A673 (cell line): ENCODE measurements around the gene ADPRH. TPM values are rescaled to one million over a fixed set of nuclear protein-coding genes. Genes with fewer than 3 reads are reported as not detected.

ENCODE experiments used
- Bru-seq: library from RNA; stranded (reverse); fragments of 400-500 nt; gene quantifications from one replicate; lab custom pipeline; 2021; lab: Mats Ljungman, UMichigan
- BruChase-seq, 2 experiments: library from RNA; stranded (reverse); fragments of 400-500 nt; gene quantifications; one replicate each; lab custom pipeline; 2021; lab: Mats Ljungman, UMichigan
- BruUV-seq: library from RNA; stranded (reverse); fragments of 400-500 nt; replicated peaks from 2 replicates; lab custom pipeline; 2021; lab: Mats Ljungman, UMichigan
- CTCF ChIA-PET: fragments of 300-600 bp; sonication (Branson Sonifier 250); formaldehyde crosslinking; loops from one replicate; lab custom pipeline; 2022; ENCODE audit warnings: antibody characterized with exemption; lab: Charles Lee
- POLR2A ChIA-PET: fragments of 300-600 bp; sonication (Branson Sonifier 250); formaldehyde crosslinking; loops from one replicate; lab custom pipeline; 2022; ENCODE audit warnings: antibody characterized with exemption; ENCODE audit not compliant: low non-redundant PET; lab: Charles Lee
- DNase-seq: peaks from one replicate; pipeline ENCODE4 v3.0.0-alpha.2; 2015; ENCODE audit warnings: low spot score
- H3K27ac ChIP-seq: fragments of 200-600 bp; sonication (generic); 2 replicates; pipeline ENCODE4 v1.5.1; 2016; ENCODE audit warnings: mixed run types, low read depth, mild to moderate bottlenecking, mixed read lengths, antibody characterized with exemption, low read length; ENCODE audit not compliant: poor library complexity, severe bottlenecking
- H3K27me3 ChIP-seq: fragments of 200-600 bp; sonication (generic); replicated peaks from 2 replicates; pipeline ENCODE4 v1.6.1; 2017; ENCODE audit warnings: mixed run types, low read depth, mild to moderate bottlenecking, mixed read lengths, antibody characterized with exemption, low read length; ENCODE audit not compliant: insufficient read depth, poor library complexity
- H3K36me3 ChIP-seq: fragments of 200-600 bp; sonication (generic); 2 replicates; pipeline ENCODE4 v1.6.1; 2016; ENCODE audit warnings: mixed run types, mild to moderate bottlenecking, mixed read lengths, antibody characterized with exemption, low read length; ENCODE audit not compliant: insufficient read depth, poor library complexity, severe bottlenecking
- H3K4me1 ChIP-seq: fragments of 200-600 bp; sonication (generic); 2 replicates; pipeline ENCODE4 v1.6.1; 2017; ENCODE audit warnings: mixed run types, mild to moderate bottlenecking, mixed read lengths, antibody characterized with exemption, low read length; ENCODE audit not compliant: insufficient read depth, poor library complexity, severe bottlenecking
- H3K4me3 ChIP-seq: fragments of 200-600 bp; sonication (generic); 2 replicates; pipeline ENCODE4 v1.5.1; 2016; ENCODE audit warnings: low read depth, mixed run types, mild to moderate bottlenecking, mixed read lengths, low read length; ENCODE audit not compliant: poor library complexity, severe bottlenecking
- H3K9me3 ChIP-seq: fragments of 200-600 bp; sonication (generic); 2 replicates; pipeline ENCODE4 v1.6.1; 2016; ENCODE audit warnings: mixed run types, low read depth, mild to moderate bottlenecking, mixed read lengths, antibody characterized with exemption, low read length; ENCODE audit not compliant: poor library complexity, severe bottlenecking
- EZH2 ChIP-seq: fragments of 200-600 bp; sonication (generic); IDR thresholded peaks from 2 replicates; pipeline ENCODE4 v1.6.1; 2017; ENCODE audit warnings: borderline replicate concordance, low read depth, mild to moderate bottlenecking, mixed read lengths, antibody characterized with exemption, low read length; ENCODE audit not compliant: poor library complexity, severe bottlenecking
- intact Hi-C: fragments of 100-400 bp; cut with micrococcal nuclease; formaldehyde crosslinking; loops from one replicate; pipeline ENCODE4 v1.10.0; 2022; ENCODE audit not compliant: unreplicated experiment
- long read RNA-seq: library from polyadenylated mRNA; stranded (forward); transcript quantifications from one replicate; pipeline ENCODE4 v2.0.0, GENCODE V29; 2022
- total RNA-seq: library from RNA; stranded (reverse); gene quantifications from 2 replicates; pipeline ENCODE4 v1.2.3, GENCODE V29; 2021
- TF ChIP-seq, protein P1 (sequence below): fragments of 300-800, 200-600 bp; sonication (generic); conservative IDR thresholded peaks from 2 replicates; pipeline ENCODE4 v1.5.1; 2017; ENCODE audit warnings: low read depth, mild to moderate bottlenecking, antibody characterized with exemption, low read length, moderate library complexity, mixed read lengths

Gene ADPRH
- 0.37 TPM in 2 replicates for total RNA-seq
- percentile 12 among the genes with signal in this experiment for Bru-seq, nascent RNA
- percentile 23 among the genes with signal in this experiment for BruChase-seq, experiment 1, labeled RNA remaining after a 2-hour chase
- BruChase-seq, experiment 2, labeled RNA remaining after a 6-hour chase, result percentile 28 among the genes with signal in this experiment
- long read RNA-seq, partial matches to known transcripts, result 0 of 1 reads
- long read RNA-seq, other reads (novel, unspliced or antisense), result 0 of 1 reads

- no peaks in the 10 kb centered on the region for H3K27me3 ChIP-seq
- no peaks in the 10 kb centered on the region for H3K9me3 ChIP-seq
- TF ChIP-seq, protein P1, sequence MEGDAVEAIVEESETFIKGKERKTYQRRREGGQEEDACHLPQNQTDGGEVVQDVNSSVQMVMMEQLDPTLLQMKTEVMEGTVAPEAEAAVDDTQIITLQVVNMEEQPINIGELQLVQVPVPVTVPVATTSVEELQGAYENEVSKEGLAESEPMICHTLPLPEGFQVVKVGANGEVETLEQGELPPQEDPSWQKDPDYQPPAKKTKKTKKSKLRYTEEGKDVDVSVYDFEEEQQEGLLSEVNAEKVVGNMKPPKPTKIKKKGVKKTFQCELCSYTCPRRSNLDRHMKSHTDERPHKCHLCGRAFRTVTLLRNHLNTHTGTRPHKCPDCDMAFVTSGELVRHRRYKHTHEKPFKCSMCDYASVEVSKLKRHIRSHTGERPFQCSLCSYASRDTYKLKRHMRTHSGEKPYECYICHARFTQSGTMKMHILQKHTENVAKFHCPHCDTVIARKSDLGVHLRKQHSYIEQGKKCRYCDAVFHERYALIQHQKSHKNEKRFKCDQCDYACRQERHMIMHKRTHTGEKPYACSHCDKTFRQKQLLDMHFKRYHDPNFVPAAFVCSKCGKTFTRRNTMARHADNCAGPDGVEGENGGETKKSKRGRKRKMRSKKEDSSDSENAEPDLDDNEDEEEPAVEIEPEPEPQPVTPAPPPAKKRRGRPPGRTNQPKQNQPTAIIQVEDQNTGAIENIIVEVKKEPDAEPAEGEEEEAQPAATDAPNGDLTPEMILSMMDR, result no peak
- no peak for TF ChIP-seq EZH2
- DNase-seq, result peak; percentile 62
- intact Hi-C loops, result no loop called here
- no peaks in the 10 kb centered on the region for H3K36me3 ChIP-seq
- H3K4me3 ChIP-seq, result peak within 1 kb of the TSS; percentile 49
- ChIA-PET POLR2A (no interaction called here), CTCF (no interaction called here)
- no peaks in the 10 kb centered on the region for H3K4me1 ChIP-seq
- no peak within 1 kb of the TSS for H3K27ac ChIP-seq
- BruUV-seq, result no TSS peak
Measured at GRCh38 chr3:119579366-119580066, at the start of gene ADPRH. ADPRH (plus strand) TSS chr3:119579492; CDS start chr3:119582170, 2,678 bp downstream.

GRCh38 chr3:119529883-119530282 is 49.4 kb upstream of the ADPRH start:
- POLR2A ChIA-PET, result no interaction called here
- BruUV-seq, result no TSS peak

DNA sequence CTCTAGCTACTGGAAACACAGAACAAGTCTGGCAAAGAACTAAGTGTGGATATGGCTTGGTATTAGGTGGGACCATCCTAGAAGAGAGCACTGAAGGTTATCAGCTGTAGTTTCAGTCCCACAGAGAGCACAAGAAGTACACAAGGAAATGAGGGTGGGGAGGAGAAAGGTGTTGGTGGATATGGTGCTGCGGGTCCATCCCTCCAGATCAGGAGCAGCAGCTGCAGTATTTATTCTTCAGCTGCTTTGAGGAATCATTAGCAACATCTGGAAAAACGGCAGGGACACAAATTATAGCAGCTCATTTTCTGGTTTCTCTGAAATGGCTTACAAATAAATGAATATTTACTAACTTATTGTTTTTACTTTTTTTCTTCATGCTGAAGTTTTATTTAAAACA is 48.8 kb upstream of the ADPRH start:
- BruUV-seq, result no TSS peak
- no peak for DNase-seq
- ChIA-PET CTCF (no interaction called here), POLR2A (no interaction called here)
- no peaks in the 10 kb centered on the region for H3K4me1 ChIP-seq
- H3K27ac ChIP-seq, result no peak overlapping the region
- intact Hi-C loops, result no loop called here
- no peaks in the 10 kb centered on the region for H3K9me3 ChIP-seq
- no peak overlapping the region for H3K4me3 ChIP-seq
- H3K36me3 ChIP-seq, result no peaks in the 10 kb centered on the region
- H3K27me3 ChIP-seq, result no peaks in the 10 kb centered on the region
- TF ChIP-seq EZH2, result no peak
- TF ChIP-seq, protein P1, result no peak

More at GRCh38 chr3:119529883-119530282, 49.4 kb upstream of the ADPRH start:
- Histone ChIP-seq H3K9me3 (no peaks in the 10 kb centered on the region), H3K27me3 (no peaks in the 10 kb centered on the region), H3K27ac (no peak overlapping the region), H3K4me1 (no peaks in the 10 kb centered on the region), H3K4me3 (no peak overlapping the region), H3K36me3 (no peaks in the 10 kb centered on the region)
- intact Hi-C loops, result no loop called here
- CTCF ChIA-PET, result no interaction called here
- no peak for DNase-seq
- TF ChIP-seq, protein P1, result no peak
- TF ChIP-seq EZH2, result no peak
